DOHH2 (cell line): Measurements from ENCODE around the gene PPFIBP1.
"Not testable (repeated sequence)": the region's sequence is repeated elsewhere in the genome, so short reads cannot be mapped to it uniquely, and the experiment has no call there.

Experiments
- EZH2phosphoT487 ChIP-seq: fragments of 200-600 bp; sonication (generic); IDR thresholded peaks from 2 replicates; pipeline ENCODE4 v1.6.1; 2017; ENCODE audit warnings: borderline replicate concordance, mild to moderate bottlenecking, antibody characterized with exemption, low read length, moderate library complexity, mixed read lengths
- TF ChIP-seq, protein P1 (sequence below): fragments of 200-600 bp; sonication (generic); IDR thresholded peaks from one replicate; pipeline ENCODE4 v1.5.1; 2014; ENCODE audit warnings: antibody characterized with exemption, mild to moderate bottlenecking, low read depth, low read length; ENCODE audit not compliant: poor library complexity, severe bottlenecking

DNA sequence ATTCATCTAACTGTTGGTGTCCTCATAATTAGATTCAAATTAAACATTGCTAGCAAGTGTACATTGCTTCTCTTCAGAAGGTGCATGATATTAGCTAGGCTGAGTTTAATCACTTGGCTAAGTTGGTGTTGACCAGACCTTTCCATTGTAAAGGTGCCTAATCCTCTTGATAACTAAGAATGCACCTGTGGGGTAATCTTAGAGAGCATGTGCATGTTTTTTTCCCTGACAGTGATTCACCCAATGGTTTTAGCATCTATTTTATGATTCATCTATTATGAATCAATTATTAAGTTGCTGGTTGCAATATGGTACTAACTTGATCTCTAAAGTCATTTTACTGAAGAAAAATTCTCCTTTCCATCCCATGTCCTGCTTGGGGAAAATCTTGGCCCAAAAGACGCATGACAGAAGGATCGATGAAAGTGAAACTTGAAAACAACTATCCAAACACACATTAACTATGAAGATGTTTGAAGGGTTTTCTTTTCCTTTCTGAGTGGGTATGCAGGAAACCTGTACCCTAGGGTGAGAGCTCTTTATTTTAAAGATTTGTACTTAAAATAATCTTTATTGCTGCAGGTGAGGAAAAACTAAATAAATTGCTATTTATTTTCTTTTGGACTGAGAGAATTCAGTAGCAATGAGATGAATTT lies 64.2 kb downstream of the PPFIBP1 start:
- TF ChIP-seq, protein P1, sequence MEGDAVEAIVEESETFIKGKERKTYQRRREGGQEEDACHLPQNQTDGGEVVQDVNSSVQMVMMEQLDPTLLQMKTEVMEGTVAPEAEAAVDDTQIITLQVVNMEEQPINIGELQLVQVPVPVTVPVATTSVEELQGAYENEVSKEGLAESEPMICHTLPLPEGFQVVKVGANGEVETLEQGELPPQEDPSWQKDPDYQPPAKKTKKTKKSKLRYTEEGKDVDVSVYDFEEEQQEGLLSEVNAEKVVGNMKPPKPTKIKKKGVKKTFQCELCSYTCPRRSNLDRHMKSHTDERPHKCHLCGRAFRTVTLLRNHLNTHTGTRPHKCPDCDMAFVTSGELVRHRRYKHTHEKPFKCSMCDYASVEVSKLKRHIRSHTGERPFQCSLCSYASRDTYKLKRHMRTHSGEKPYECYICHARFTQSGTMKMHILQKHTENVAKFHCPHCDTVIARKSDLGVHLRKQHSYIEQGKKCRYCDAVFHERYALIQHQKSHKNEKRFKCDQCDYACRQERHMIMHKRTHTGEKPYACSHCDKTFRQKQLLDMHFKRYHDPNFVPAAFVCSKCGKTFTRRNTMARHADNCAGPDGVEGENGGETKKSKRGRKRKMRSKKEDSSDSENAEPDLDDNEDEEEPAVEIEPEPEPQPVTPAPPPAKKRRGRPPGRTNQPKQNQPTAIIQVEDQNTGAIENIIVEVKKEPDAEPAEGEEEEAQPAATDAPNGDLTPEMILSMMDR, result not testable (repeated sequence)
- not testable (repeated sequence) for TF ChIP-seq EZH2phosphoT487
